ENCODE data around the gene NEAT1. TPM values are rescaled to one million over a fixed set of nuclear protein-coding genes. Genes with fewer than 3 reads are reported as not detected.

Gene NEAT1

GRCh38 chr11:65493367-65494176, 71.0 kb downstream of the NEAT1 start:
- H3K79me1 ChIP-seq (replicated peaks; ENCODE audit: low read length, poor library complexity, severe bottlenecking): no peaks in the 10 kb centered on the region

More at GRCh38 chr11:65493367-65494176, 71.0 kb downstream of the NEAT1 start:
- H3K9ac ChIP-seq (ENCODE audit: low read length): peak overlapping the region; percentile 98
- no peak overlapping the region for H2AFZ ChIP-seq (ENCODE audit: low read depth, low read length)
- no peak overlapping the region for H3K23ac ChIP-seq (ENCODE audit: low read length in 2 of 2)
- peak; percentile 96 for DNase-seq
- H3K4me1 ChIP-seq (ENCODE audit: control insufficient read depth, insufficient read depth, low read depth, low read length): peaks cover 50% of the 10 kb centered on the region
- no peaks in the 10 kb centered on the region for H3K36me3 ChIP-seq (ENCODE audit: control insufficient read depth in 1 of 2, insufficient read depth in 2 of 2, low read depth in 1 of 2, low read length in 2 of 2)
- peak overlapping the region; percentile 85 to 94 for H2BK12ac ChIP-seq (ENCODE audit: low read length in 2 of 2)
- H2BK5ac ChIP-seq (ENCODE audit: low read depth, low read length, poor library complexity, severe bottlenecking): peak overlapping the region; percentile 60
- H2BK120ac ChIP-seq (ENCODE audit: low read depth, low read length): peak overlapping the region; percentile 96
- H3K14ac ChIP-seq (ENCODE audit: low read length in 2 of 2): no peak overlapping the region
- peak overlapping the region; percentile 78 to 91 for H3K4ac ChIP-seq (ENCODE audit: low read depth in 1 of 2, low read length in 2 of 2)
- H3K4me3 ChIP-seq (ENCODE audit: insufficient read depth in 1 of 2, low read depth in 1 of 2, low read length in 2 of 2): peak overlapping the region in 1 of 2 experiments; percentile 65
- peak overlapping the region; percentile 93 for H4K91ac ChIP-seq (ENCODE audit: low read length)
- peak overlapping the region; percentile 28 for H3K4me2 ChIP-seq (ENCODE audit: low read length, poor library complexity, severe bottlenecking)
- peak overlapping the region; percentile 95 for H2BK15ac ChIP-seq (ENCODE audit: low read depth, poor library complexity, severe bottlenecking)
- peak overlapping the region; percentile 99 for H2AK5ac ChIP-seq (ENCODE audit: low read length, severe bottlenecking)
- no peaks in the 10 kb centered on the region for H3K9me3 ChIP-seq (ENCODE audit: control insufficient read depth, low read length)
- peak overlapping the region; percentile 84 to 95 for H3K18ac ChIP-seq (ENCODE audit: low read depth in 1 of 2, low read length in 2 of 2)
- H3K27ac ChIP-seq (ENCODE audit: low read length, poor library complexity, severe bottlenecking): peak overlapping the region; percentile 97
- WGBS: 42% methylated on average over 12 of the region's 12 CpGs
- H3K27me3 ChIP-seq (ENCODE audit: control insufficient read depth in 1 of 2, insufficient read depth in 1 of 2, low read length in 2 of 2): no peaks in the 10 kb centered on the region
- peak overlapping the region; percentile 86 for H4K8ac ChIP-seq (ENCODE audit: low read length)

Small RNA genes within 50 kb of the gene (small RNA-seq; reads per million reads assigned to genes)
- gene RF01684 (ENCODE audit: low read depth): not detected
